ENCODE measurements around the gene NDST1. TPM values are rescaled to one million over a fixed set of nuclear protein-coding genes. Genes with fewer than 3 reads are reported as not detected.

Gene NDST1
- total RNA-seq: 100 to 1,000 TPM in 5 of 6 donors, 10 to 100 TPM in 1; 81.7 to 265 (median 166) TPM

DNA sequence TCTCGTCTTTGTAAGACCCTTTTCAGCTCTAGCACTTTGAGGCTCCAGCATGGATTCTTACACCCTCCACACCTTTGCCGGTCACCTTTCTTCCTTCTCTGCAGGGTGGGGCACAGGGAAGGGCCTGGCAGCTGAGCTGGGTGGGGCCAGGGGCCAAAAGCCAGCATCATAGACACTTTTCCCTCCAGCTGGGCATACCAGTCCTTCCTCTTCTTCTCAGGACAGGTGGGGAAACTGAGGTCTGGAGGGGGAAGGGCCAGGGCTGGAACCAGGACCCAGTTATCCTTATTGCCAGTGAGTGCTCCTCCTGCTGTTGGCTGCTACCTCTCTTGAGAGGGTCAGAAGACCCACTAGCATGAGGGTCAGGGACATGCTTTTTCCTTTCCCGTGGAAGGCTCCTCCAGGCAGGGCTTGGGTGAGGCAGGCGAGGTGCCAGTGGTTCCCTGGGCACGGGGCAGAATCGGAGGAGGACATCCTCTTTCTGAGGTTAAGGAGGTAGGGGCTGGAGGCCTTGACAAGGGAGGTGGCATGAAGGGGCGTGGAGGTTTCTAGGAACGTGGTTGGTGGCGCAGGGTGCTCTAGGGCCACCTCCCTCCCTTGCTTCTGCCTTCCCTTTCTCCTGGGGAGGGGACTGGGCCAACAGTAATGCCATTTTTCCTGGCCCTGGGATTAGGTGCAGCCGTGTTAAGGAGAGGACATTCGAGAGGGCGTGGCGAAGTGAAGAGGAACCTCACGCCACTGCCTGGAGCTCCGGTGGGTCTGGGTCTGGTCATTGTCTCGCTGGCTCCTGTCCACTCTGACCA lies at the start of gene NDST1:
NDST1 (plus strand) TSS at position 658 of the 803 bp plus-strand sequence. CDS start 13,124 bp downstream, outside the sequence.
- peak within 1 kb of the TSS; percentile 50 to 91 (median 84) for H3K27ac ChIP-seq
- H3K27me3 ChIP-seq: no peaks in the 10 kb centered on the region
- TF ChIP-seq POLR2A (IDR thresholded peaks at IDR 0.05) (peak in 1 of 4 donors; percentile 62), POLR2AphosphoS5 (IDR thresholded peaks at IDR 0.05) (peak in 1 of 2 donors; percentile 39), EP300 (IDR thresholded peaks at IDR 0.05) (no peak)
- TF ChIP-seq, protein P1, sequence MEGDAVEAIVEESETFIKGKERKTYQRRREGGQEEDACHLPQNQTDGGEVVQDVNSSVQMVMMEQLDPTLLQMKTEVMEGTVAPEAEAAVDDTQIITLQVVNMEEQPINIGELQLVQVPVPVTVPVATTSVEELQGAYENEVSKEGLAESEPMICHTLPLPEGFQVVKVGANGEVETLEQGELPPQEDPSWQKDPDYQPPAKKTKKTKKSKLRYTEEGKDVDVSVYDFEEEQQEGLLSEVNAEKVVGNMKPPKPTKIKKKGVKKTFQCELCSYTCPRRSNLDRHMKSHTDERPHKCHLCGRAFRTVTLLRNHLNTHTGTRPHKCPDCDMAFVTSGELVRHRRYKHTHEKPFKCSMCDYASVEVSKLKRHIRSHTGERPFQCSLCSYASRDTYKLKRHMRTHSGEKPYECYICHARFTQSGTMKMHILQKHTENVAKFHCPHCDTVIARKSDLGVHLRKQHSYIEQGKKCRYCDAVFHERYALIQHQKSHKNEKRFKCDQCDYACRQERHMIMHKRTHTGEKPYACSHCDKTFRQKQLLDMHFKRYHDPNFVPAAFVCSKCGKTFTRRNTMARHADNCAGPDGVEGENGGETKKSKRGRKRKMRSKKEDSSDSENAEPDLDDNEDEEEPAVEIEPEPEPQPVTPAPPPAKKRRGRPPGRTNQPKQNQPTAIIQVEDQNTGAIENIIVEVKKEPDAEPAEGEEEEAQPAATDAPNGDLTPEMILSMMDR (IDR thresholded peaks at IDR 0.05): no peak
- H3K9me3 ChIP-seq: no peaks in the 10 kb centered on the region
- WGBS, 2 donors: 42 to 60% methylated on average over 14 to 15 of the region's 16 CpGs
- H3K36me3 ChIP-seq: no peaks in the 10 kb centered on the region
- ATAC-seq (ENCODE audit: low FRiP score in 2 of 2) (peak in 1 of 2 donors; percentile 28), DNase-seq (peak in 1 of 2 donors; percentile 81)
- H3K4me1 ChIP-seq: peaks cover 92 to 99% (median 96%) of the 10 kb centered on the region in 4 donors
- peak within 1 kb of the TSS in 3 of 4 donors; percentile 20 to 38 (median 27) for H3K4me3 ChIP-seq

- ATAC-seq (ENCODE audit: low FRiP score in 2 of 2): peak; percentile 95 to 97
- Histone ChIP-seq H3K4me1 (peaks cover 6 to 14% (median 10%) of the 10 kb centered on the region in 4 donors), H3K27me3 (no peaks in the 10 kb centered on the region), H3K9me3 (no peaks in the 10 kb centered on the region), H3K27ac (peak overlapping the region in 3 of 4 donors; percentile 26 to 67 (median 57)), H3K36me3 (no peaks in the 10 kb centered on the region), H3K4me3 (peak overlapping the region in 3 of 4 donors; percentile 13 to 38 (median 24))
- DNase-seq: peak; percentile 75 to 96
- TF ChIP-seq POLR2AphosphoS5 (IDR thresholded peaks at IDR 0.05): no peak
- TF ChIP-seq, protein P1 (IDR thresholded peaks at IDR 0.05): peak; percentile 83 to 91 (median 88)
- no peak for TF ChIP-seq EP300 (IDR thresholded peaks at IDR 0.05)
- TF ChIP-seq POLR2A (IDR thresholded peaks at IDR 0.05): no peak
- 17 to 24% methylated on average over 12 to 36 of the region's 36 CpGs for WGBS, 2 donors
Observed at GRCh38 chr5:150458802-150459557, 49.0 kb upstream of the NDST1 start.

GRCh38 chr5:150460781-150461180 lies 47.1 kb upstream of the NDST1 start:
- Histone ChIP-seq H3K4me3 (no peak overlapping the region), H3K4me1 (peaks cover 17 to 27% (median 21%) of the 10 kb centered on the region in 4 donors), H3K27ac (peak overlapping the region in 3 of 4 donors; percentile 19 to 70 (median 59)), H3K27me3 (no peaks in the 10 kb centered on the region), H3K36me3 (no peaks in the 10 kb centered on the region), H3K9me3 (no peaks in the 10 kb centered on the region)
- no peak for TF ChIP-seq POLR2AphosphoS5 (IDR thresholded peaks at IDR 0.05)
- TF ChIP-seq POLR2A (IDR thresholded peaks at IDR 0.05): no peak
- TF ChIP-seq EP300 (IDR thresholded peaks at IDR 0.05): no peak
- TF ChIP-seq, protein P1 (IDR thresholded peaks at IDR 0.05): no peak
- no peak for DNase-seq
- 38 to 53% methylated on average over 2 of the region's 2 CpGs for WGBS, 2 donors
- ATAC-seq (ENCODE audit: low FRiP score in 2 of 2): no peak

DNA sequence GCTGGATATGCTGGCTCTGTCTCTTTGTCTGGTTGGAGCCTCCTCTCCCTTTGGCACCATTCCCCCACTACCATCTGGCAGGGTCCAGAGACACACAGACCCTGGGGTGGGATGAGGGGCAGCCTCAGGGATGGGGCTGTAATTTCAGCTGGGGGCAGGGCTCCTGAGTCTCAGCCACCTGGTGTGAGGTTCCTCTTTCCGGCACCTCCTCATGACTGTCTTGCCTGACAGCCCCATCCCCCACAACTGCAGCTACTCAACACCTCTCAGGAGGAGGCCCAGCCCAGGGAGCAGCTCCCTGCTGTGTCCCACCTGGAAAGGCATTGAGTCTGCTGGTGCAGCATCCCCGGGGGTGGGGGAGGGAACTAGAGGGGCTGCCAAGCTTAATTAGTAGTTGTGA lies 46.7 kb upstream of the NDST1 start:
- Histone ChIP-seq H3K36me3 (no peaks in the 10 kb centered on the region), H3K4me3 (no peak overlapping the region), H3K9me3 (no peaks in the 10 kb centered on the region), H3K27ac (peak overlapping the region in 3 of 4 donors; percentile 19 to 70 (median 59)), H3K27me3 (no peaks in the 10 kb centered on the region), H3K4me1 (peaks cover 17 to 30% (median 25%) of the 10 kb centered on the region in 4 donors)
- DNase-seq (peak in 1 of 2 donors; percentile 65), ATAC-seq (ENCODE audit: low FRiP score in 2 of 2) (no peak)
- TF ChIP-seq EP300 (IDR thresholded peaks at IDR 0.05) (no peak), POLR2A (IDR thresholded peaks at IDR 0.05) (no peak), POLR2AphosphoS5 (IDR thresholded peaks at IDR 0.05) (no peak)
- TF ChIP-seq, protein P1 (IDR thresholded peaks at IDR 0.05): no peak
- WGBS, 2 donors: 14 to 51% methylated on average over 1 to 2 of the region's 2 CpGs
